ENCODE results near the gene ARRB1.

- no peak for TF ChIP-seq JUN (IDR thresholded peaks at IDR 0.05)
- TF ChIP-seq CTCF (IDR thresholded peaks at IDR 0.05), result no peak
- TF ChIP-seq REST (IDR thresholded peaks at IDR 0.05), result no peak
- TF ChIP-seq ZSCAN20 (CRISPR knock-in tag; IDR thresholded peaks at IDR 0.05), result no peak
- TF ChIP-seq HDAC2 (IDR thresholded peaks at IDR 0.05), result no peak
- no peak for TF ChIP-seq POLR2A (IDR thresholded peaks at IDR 0.05; ENCODE audit: low read length)
- no peak for TF ChIP-seq MAZ (IDR thresholded peaks at IDR 0.05; ENCODE audit: borderline replicate concordance, low read depth, low read length)
- no peak for TF ChIP-seq ZNF302 (CRISPR knock-in tag; IDR thresholded peaks at IDR 0.05)
- no peak for TF ChIP-seq BCL3 (IDR thresholded peaks at IDR 0.05)
- TF ChIP-seq MYC (IDR thresholded peaks at IDR 0.05; ENCODE audit: borderline replicate concordance, low read length), result no peak
- TF ChIP-seq BHLHE40 (IDR thresholded peaks at IDR 0.05; ENCODE audit: low read depth, low read length), result no peak
Observed at GRCh38 chr11:75264356-75264755, 87.1 kb downstream of the ARRB1 start.

All from A549 (cell line).